Osteoblast (primary cell): Measurements from ENCODE around the gene CABP1. TPM values are rescaled to one million over a fixed set of nuclear protein-coding genes. Genes with fewer than 3 reads are reported as not detected.
"Not testable (repeated sequence)": the region's sequence is repeated elsewhere in the genome, so short reads cannot be mapped to it uniquely, and the experiment has no call there.

Experiments used
- DNase-seq: peaks from one replicate; pipeline ENCODE4 v3.0.0; 2011; ENCODE audit warnings: low spot score, mixed read lengths; ENCODE audit not compliant: insufficient read length; ENCODE audit errors: missing footprints
- H2AFZ ChIP-seq: 2 replicates; pipeline ENCODE4 v1.6.0; 2011; ENCODE audit warnings: mild to moderate bottlenecking, low read length
- H3K27ac ChIP-seq: 2 replicates; pipeline ENCODE4 v1.5.1; 2011; ENCODE audit warnings: mild to moderate bottlenecking, low read depth, low read length, moderate library complexity
- H3K27me3 ChIP-seq: 2 replicates; pipeline ENCODE4 v1.6.0; 2012; ENCODE audit warnings: mild to moderate bottlenecking, control low read depth, inconsistent platforms, low read length, moderate library complexity; ENCODE audit not compliant: insufficient read depth
- H3K36me3 ChIP-seq: 2 replicates; pipeline ENCODE4 v1.5.1; 2011; ENCODE audit warnings: mild to moderate bottlenecking, low read length, control low read depth, moderate library complexity; ENCODE audit not compliant: insufficient read depth
- H3K4me1 ChIP-seq: 2 replicates; pipeline ENCODE4 v1.5.1; 2011; ENCODE audit warnings: mild to moderate bottlenecking, low read length, control low read depth, moderate library complexity; ENCODE audit not compliant: insufficient read depth
- H3K4me2 ChIP-seq: 2 replicates; pipeline ENCODE4 v1.6.0; 2011; ENCODE audit warnings: mild to moderate bottlenecking, low read length; ENCODE audit not compliant: insufficient read depth
- H3K4me3 ChIP-seq: fragments of 200-600 bp; sonication (generic); 3 replicates; pipeline ENCODE4 v1.5.1; 2012; ENCODE audit warnings: mild to moderate bottlenecking, low read length, inconsistent platforms; ENCODE audit not compliant: insufficient read depth
- H3K79me2 ChIP-seq: 2 replicates; pipeline ENCODE4 v1.6.0; 2012; ENCODE audit warnings: mild to moderate bottlenecking, low read length, control low read depth, inconsistent platforms; ENCODE audit not compliant: insufficient read depth
- H3K9me3 ChIP-seq: 2 replicates; pipeline ENCODE4 v1.5.1; 2011; ENCODE audit warnings: low read depth, low read length, control low read depth
- H4K20me1 ChIP-seq: 2 replicates; pipeline ENCODE4 v1.6.0; 2012; ENCODE audit warnings: mild to moderate bottlenecking, low read length, control low read depth; ENCODE audit not compliant: insufficient read depth
- CTCF ChIP-seq: IDR thresholded peaks from 2 replicates; pipeline ENCODE4 v1.5.1; 2011; ENCODE audit warnings: mild to moderate bottlenecking, low read depth, low read length, moderate library complexity; ENCODE audit errors: extremely low read depth
- total RNA-seq: library from RNA; depleted of rRNA; stranded (reverse); fragments of >200 nt; gene quantifications from 2 replicates; pipeline ENCODE4 v1.2.3, GENCODE V29; 2012

Gene CABP1
- total RNA-seq, 1 donor = not detected

DNA sequence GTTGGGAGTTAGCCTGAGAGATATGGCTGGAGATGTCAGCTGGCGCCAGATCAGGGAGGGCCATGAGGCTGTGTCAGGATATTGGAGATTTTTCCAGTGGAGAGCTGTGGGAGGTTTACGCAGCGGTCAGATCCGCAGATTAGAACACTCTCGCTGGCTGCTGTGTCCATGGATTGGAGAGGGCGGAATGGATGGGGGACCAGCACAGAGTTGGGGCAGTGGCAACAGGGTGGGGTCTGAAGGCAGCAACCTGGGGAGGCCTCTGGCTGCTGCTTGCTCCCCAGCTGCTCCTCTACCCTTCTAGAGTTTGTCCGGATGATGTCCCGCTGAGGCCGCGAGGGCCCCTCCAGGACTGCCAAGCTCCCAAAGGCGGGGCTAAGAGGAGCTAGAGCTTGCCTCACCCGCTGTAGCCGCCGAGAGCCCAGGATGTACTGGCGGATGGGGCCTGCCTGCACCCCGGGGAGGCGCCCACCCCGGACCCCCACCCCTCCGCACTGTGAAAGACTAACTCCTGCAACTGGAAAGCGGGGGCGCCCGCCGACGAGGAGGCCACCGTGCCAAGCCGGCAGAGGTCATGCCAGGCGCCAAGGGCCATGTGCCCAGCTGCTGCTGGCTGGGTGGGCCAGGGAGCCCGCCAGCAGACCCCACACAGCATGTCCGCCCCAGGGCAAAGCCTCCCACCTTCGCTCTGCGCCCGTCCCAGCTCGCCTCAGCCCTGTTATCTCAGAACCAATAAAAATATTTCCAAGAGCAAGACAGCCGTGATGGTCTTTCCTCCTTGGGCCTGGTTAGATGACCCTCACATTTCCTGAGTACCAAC lies 26.4 kb downstream of the CABP1 start:
- DNase-seq = no peak
- TF ChIP-seq CTCF = no peak
- H3K27me3 ChIP-seq = peaks cover 3% of the 10 kb centered on the region
- no peaks in the 10 kb centered on the region for H4K20me1 ChIP-seq
- no peak overlapping the region for H3K4me3 ChIP-seq
- no peak overlapping the region for H3K4me2 ChIP-seq
- H2AFZ ChIP-seq = no peak overlapping the region
- H3K9me3 ChIP-seq = no peaks in the 10 kb centered on the region
- no peak overlapping the region for H3K27ac ChIP-seq
- no peaks in the 10 kb centered on the region for H3K79me2 ChIP-seq
- no peaks in the 10 kb centered on the region for H3K4me1 ChIP-seq
- H3K36me3 ChIP-seq = no peaks in the 10 kb centered on the region

DNA sequence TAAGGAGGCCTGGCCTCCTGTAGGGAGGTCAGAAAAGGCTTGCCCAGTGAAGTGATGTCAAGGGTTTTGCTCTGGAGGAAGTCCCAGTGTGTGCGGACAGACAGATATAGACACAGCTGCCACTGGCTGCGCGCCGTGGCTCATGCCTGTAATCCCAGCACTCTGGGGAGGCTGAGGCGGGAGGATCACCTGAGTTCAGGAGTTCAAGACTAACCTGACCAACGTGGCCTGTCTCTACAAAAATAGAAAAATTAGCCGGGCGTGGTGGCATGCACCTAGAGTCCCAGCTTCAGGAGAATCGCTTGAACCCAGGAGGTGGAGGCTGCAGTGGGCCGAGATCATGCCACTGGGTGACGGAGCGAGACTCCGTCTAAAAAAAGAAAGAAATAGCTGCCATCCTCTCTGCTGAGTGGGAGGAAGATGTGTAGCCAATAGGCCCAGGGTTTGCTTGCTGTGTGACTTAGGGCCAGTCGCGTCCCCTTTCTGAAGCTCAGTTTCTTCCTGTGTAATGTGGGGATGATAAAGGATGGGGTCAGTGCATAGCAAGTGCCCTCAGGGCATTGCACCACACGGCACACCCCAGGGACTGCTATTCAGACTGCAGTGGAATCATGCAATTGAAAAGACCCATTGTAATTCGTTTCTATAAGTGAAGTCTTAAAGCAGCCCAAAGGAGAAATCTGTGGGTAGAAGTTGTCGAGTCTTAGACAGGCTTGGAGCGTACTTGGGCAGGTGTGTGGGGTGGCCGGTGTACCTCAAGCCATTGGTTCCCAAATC lies 27.9 kb downstream of the CABP1 start:
- no peak for DNase-seq
- Histone ChIP-seq H3K36me3 (no peaks in the 10 kb centered on the region), H3K79me2 (no peaks in the 10 kb centered on the region), H3K4me1 (no peaks in the 10 kb centered on the region), H4K20me1 (no peaks in the 10 kb centered on the region), H3K27me3 (peaks cover 3% of the 10 kb centered on the region), H3K27ac (no peak overlapping the region), H3K4me2 (no peak overlapping the region), H3K4me3 (no peak overlapping the region), H2AFZ (no peak overlapping the region), H3K9me3 (no peaks in the 10 kb centered on the region)
- no peak for TF ChIP-seq CTCF

- no peaks in the 10 kb centered on the region for H3K79me2 ChIP-seq
- no peaks in the 10 kb centered on the region for H3K4me1 ChIP-seq
- H4K20me1 ChIP-seq = no peaks in the 10 kb centered on the region
- no peaks in the 10 kb centered on the region for H3K9me3 ChIP-seq
- H3K4me2 ChIP-seq = no peak overlapping the region
- no peak overlapping the region for H3K4me3 ChIP-seq
- no peak overlapping the region for H3K27ac ChIP-seq
- H3K27me3 ChIP-seq = peaks cover 3% of the 10 kb centered on the region
- no peak overlapping the region for H2AFZ ChIP-seq
- no peaks in the 10 kb centered on the region for H3K36me3 ChIP-seq
- peak; percentile 93 for DNase-seq
- no peak for TF ChIP-seq CTCF
These were observed 28.7 kb downstream of the CABP1 start for GRCh38 chr12:120668868-120669840.

DNA sequence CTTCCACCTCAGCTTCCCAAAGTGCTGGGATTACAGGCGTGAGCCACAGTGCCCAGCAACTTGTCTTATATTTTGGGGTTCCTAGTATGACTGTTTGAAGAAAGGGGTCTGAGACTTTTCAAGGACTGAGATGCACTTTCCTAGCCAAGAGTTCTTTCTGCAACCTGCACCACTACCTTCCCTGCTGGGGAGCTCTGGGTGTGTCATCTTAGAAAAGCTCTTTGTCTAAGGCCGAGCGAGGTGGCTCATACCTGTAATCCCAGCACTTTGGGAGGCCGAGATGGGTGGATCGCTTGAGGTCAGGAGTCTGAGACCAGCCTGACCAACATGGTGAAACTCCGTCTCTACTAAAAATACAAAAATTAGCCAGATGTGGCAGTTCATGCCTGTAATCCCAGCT lies 29.8 kb downstream of the CABP1 start:
- not testable (repeated sequence) for H3K4me3 ChIP-seq, DNase-seq, H2AFZ ChIP-seq, H3K4me1 ChIP-seq, H3K27me3 ChIP-seq, H3K4me2 ChIP-seq, H3K9me3 ChIP-seq, H3K36me3 ChIP-seq, H3K79me2 ChIP-seq, H3K27ac ChIP-seq, H4K20me1 ChIP-seq
